SK-N-SH (cell line): ENCODE measurements around the gene TOMM22. TPM values are rescaled to one million over a fixed set of nuclear protein-coding genes. Genes with fewer than 3 reads are reported as not detected.

Source experiments
- CTCF ChIA-PET: fragments of 300-600, 350-600 bp; formaldehyde crosslinking; extraction: SDS; loops from one replicate; lab custom pipeline; 2021; lab: Yijun Ruan, JAX
- POLR2A ChIA-PET: fragments of 350-600 bp; sonication (Branson Sonifier 250); formaldehyde crosslinking; extraction: SDS; loops from one replicate; lab custom pipeline; 2020; ENCODE audit warnings: antibody characterized with exemption, inconsistent platforms; lab: Yijun Ruan, JAX
- DNase-seq: peaks from one replicate; pipeline ENCODE4 v3.0.0; 2012
- H2AFZ ChIP-seq: fragments of 200-600 bp; sonication (generic); 2 replicates; pipeline ENCODE4 v1.8.1; 2016; ENCODE audit warnings: antibody characterized with exemption, mild to moderate bottlenecking, low read depth
- H3F3A ChIP-seq: fragments of 200-600 bp; sonication (generic); replicated peaks from 2 replicates; pipeline ENCODE3; 2016; ENCODE audit warnings: antibody characterized with exemption, mild to moderate bottlenecking; ENCODE audit not compliant: insufficient read depth
- H3K27ac ChIP-seq, 2 experiments: fragments of 200-500 bp in 1 of 2; fragments of 200-600 bp in 1 of 2; sonication (Bioruptor generic) in 1 of 2; sonication (generic), shearing (Covaris generic) in 1 of 2; 2 replicates each; pipeline versions ENCODE4 v1.5.1 to v1.6.1; 2014 to 2016; ENCODE audit warnings: low read depth in 2 of 2, inconsistent platforms in 1 of 2, low read length in 1 of 2, mild to moderate bottlenecking in 1 of 2, mixed read lengths in 1 of 2
- H3K27me3 ChIP-seq: fragments of 200-600 bp; sonication (generic), shearing (Covaris generic); 2 replicates; pipeline ENCODE4 v1.6.1; 2016; ENCODE audit warnings: mixed run types; ENCODE audit not compliant: insufficient read depth
- H3K36me3 ChIP-seq, 2 experiments: fragments of 200-500 bp in 1 of 2; fragments of 200-600 bp in 1 of 2; sonication (Bioruptor generic) in 1 of 2; sonication (generic) in 1 of 2; replicated peaks in 1 of 2; 2 replicates each; pipeline versions ENCODE3 to v1.5.1; 2014 to 2016; ENCODE audit warnings: low read length in 1 of 2, mild to moderate bottlenecking in 1 of 2; ENCODE audit not compliant: insufficient read depth in 2 of 2, control insufficient read depth in 1 of 2
- H3K4me1 ChIP-seq, 2 experiments: fragments of 200-500 bp in 1 of 2; fragments of 200-600 bp in 1 of 2; sonication (Bioruptor generic) in 1 of 2; sonication (generic), shearing (Covaris generic) in 1 of 2; 2 replicates each; pipeline versions ENCODE4 v1.5.1 to v1.6.1; 2014 to 2016; ENCODE audit warnings: low read depth in 1 of 2, low read length in 1 of 2, mixed run types in 1 of 2; ENCODE audit not compliant: insufficient read depth in 2 of 2, control insufficient read depth in 1 of 2
- H3K4me2 ChIP-seq: fragments of 200-600 bp; sonication (generic), shearing (Covaris generic); 2 replicates; pipeline ENCODE4 v1.6.1; 2017; ENCODE audit warnings: mixed run types
- H3K4me3 ChIP-seq, 2 experiments: fragments of 200-500 bp in 1 of 2; fragments of 200-600 bp in 1 of 2; sonication (Bioruptor generic) in 1 of 2; sonication (generic), shearing (Covaris generic) in 1 of 2; 2 replicates each; pipeline versions ENCODE4 v1.5.1 to v1.8.1; 2014 to 2016; ENCODE audit warnings: low read depth in 2 of 2, inconsistent platforms in 1 of 2, low read length in 1 of 2, mild to moderate bottlenecking in 1 of 2, mixed read lengths in 1 of 2, moderate library complexity in 1 of 2
- H3K79me2 ChIP-seq: fragments of 200-600 bp; sonication (generic); 2 replicates; pipeline ENCODE4 v1.8.1; 2017; ENCODE audit warnings: mild to moderate bottlenecking; ENCODE audit not compliant: insufficient read depth
- H3K9ac ChIP-seq: fragments of 200-600 bp; sonication (generic); 2 replicates; pipeline ENCODE4 v1.6.1; 2017; ENCODE audit warnings: mixed run types
- H3K9me2 ChIP-seq: fragments of 200-600 bp; sonication (generic); 2 replicates; pipeline ENCODE4 v1.6.1; 2017; ENCODE audit warnings: mixed run types
- H3K9me3 ChIP-seq: fragments of 200-600 bp; sonication (generic); 2 replicates; pipeline ENCODE4 v1.6.1; 2017; ENCODE audit warnings: mixed run types, mild to moderate bottlenecking, moderate library complexity
- H4K20me1 ChIP-seq: fragments of 200-600 bp; sonication (generic); 2 replicates; pipeline ENCODE4 v1.6.1; 2017; ENCODE audit warnings: mild to moderate bottlenecking, mixed run types; ENCODE audit not compliant: insufficient read depth
- CTCF ChIP-seq: fragments of 200-600 bp; sonication (generic); IDR thresholded peaks from 2 replicates; pipeline ENCODE4 v1.6.1; 2017; ENCODE audit warnings: antibody characterized with exemption, mild to moderate bottlenecking, moderate library complexity
- ELF1 ChIP-seq: IDR thresholded peaks from 2 replicates; pipeline ENCODE4 v1.4.0; 2012
- EZH2phosphoT487 ChIP-seq: fragments of 200-600 bp; sonication (generic); IDR thresholded peaks from 2 replicates; pipeline ENCODE4 v1.6.1; 2017; ENCODE audit warnings: low read depth, mixed run types, mild to moderate bottlenecking, antibody characterized with exemption, moderate library complexity, borderline replicate concordance
- FOSL2 ChIP-seq: IDR thresholded peaks from 2 replicates; pipeline ENCODE4 v1.4.0; 2012; ENCODE audit warnings: low read depth, mild to moderate bottlenecking, moderate library complexity, borderline replicate concordance
- JUND ChIP-seq: IDR thresholded peaks from 2 replicates; pipeline ENCODE4 v1.4.0; 2012
- MAX ChIP-seq: IDR thresholded peaks from 2 replicates; pipeline ENCODE4 v1.4.0; 2012; ENCODE audit warnings: low read depth
- RCOR1 ChIP-seq: fragments of 150-350 bp; IDR thresholded peaks from 2 replicates; pipeline ENCODE4 v1.6.1; 2017; ENCODE audit warnings: antibody characterized with exemption, low read length
- REST ChIP-seq: IDR thresholded peaks from 2 replicates; pipeline ENCODE4 v1.6.1; 2012; ENCODE audit warnings: mild to moderate bottlenecking, low read depth, low read length, moderate library complexity
- RXRA ChIP-seq: IDR thresholded peaks from 2 replicates; pipeline ENCODE4 v1.4.0; 2012; ENCODE audit warnings: low read depth, mild to moderate bottlenecking, borderline replicate concordance
- TEAD4 ChIP-seq: IDR thresholded peaks from 2 replicates; pipeline ENCODE4 v1.4.0; 2012; ENCODE audit warnings: mild to moderate bottlenecking, borderline replicate concordance; ENCODE audit not compliant: insufficient read depth
- USF2 ChIP-seq: fragments of 150-350 bp; IDR thresholded peaks from 2 replicates; pipeline ENCODE4 v1.6.1; 2017; ENCODE audit warnings: antibody characterized with exemption, low read length, low read depth, borderline replicate concordance
- YY1 ChIP-seq: IDR thresholded peaks from 2 replicates; pipeline ENCODE4 v1.4.0; 2012; ENCODE audit warnings: low read depth, mild to moderate bottlenecking
- WGBS: methylation state at CpG from one replicate; pipeline ENCODE4 v1.1.6; 2017; ENCODE audit warnings: low lambda C conversion rate; 5-methylcytosine and 5-hydroxymethylcytosine counted together
- polyA plus RNA-seq, 3 experiments: library from polyadenylated mRNA; depleted of rRNA; stranded (reverse); fragments of >200 nt; gene quantifications; 2 replicates each; pipeline ENCODE4 v1.2.3, GENCODE V29; 2012

Gene TOMM22
- polyA plus RNA-seq, 1 of the 3 experiments (the other 2 are of a cell fraction): 33.1 TPM

- POLR2A ChIA-PET: no interaction called here
- CTCF ChIA-PET: interaction anchor here (0.6 to 1.6 kb wide), 2 partner anchors 12 to 20 kb away, joined by 3 to 4 read pairs; no protein-coding TSS in a partner anchor
Observed at GRCh38 chr22:38712486-38713207, 30.9 kb downstream of the TOMM22 start.

GRCh38 chr22:38713921-38714320 lies 32.2 kb downstream of the TOMM22 start:
- Histone ChIP-seq H3K9ac (no peak overlapping the region), H2AFZ (no peak overlapping the region), H3K4me3 (no peak overlapping the region), H3K4me2 (no peak overlapping the region), H4K20me1 (0 out of 2 replicates have a peak, but pooled peaks cover 4% of the 10 kb centered on the region), H3K9me3 (no peaks in the 10 kb centered on the region), H3K36me3 (peaks cover 0 to 3% of the 10 kb centered on the region in 2 experiments), H3K27ac (no peak overlapping the region), H3F3A (peaks cover 4% of the 10 kb centered on the region), H3K79me2 (peaks cover 63% of the 10 kb centered on the region), H3K27me3 (no peaks in the 10 kb centered on the region), H3K4me1 (no peaks in the 10 kb centered on the region; a peak in 1 of 4 replicates), H3K9me2 (no peaks in the 10 kb centered on the region)
- POLR2A ChIA-PET: no interaction called here
- no peak for TF ChIP-seq USF2
- no peak for TF ChIP-seq ELF1
- TF ChIP-seq FOSL2: no peak
- TF ChIP-seq REST: no peak
- no peak for TF ChIP-seq RXRA
- no peak for TF ChIP-seq YY1
- TF ChIP-seq CTCF: no peak
- TF ChIP-seq TEAD4: no peak
- TF ChIP-seq RCOR1: no peak
- CTCF ChIA-PET: no interaction called here
- DNase-seq: no peak
- WGBS: 98% methylated on average over 7 of the region's 8 CpGs

More at GRCh38 chr22:38712486-38713207, 30.9 kb downstream of the TOMM22 start:
- H3K9me2 ChIP-seq: no peaks in the 10 kb centered on the region
- no peaks in the 10 kb centered on the region; a peak in 1 of 4 replicates for H3K4me1 ChIP-seq
- peaks cover 0 to 3% of the 10 kb centered on the region in 2 experiments for H3K36me3 ChIP-seq
- DNase-seq: no peak
- peaks cover 76% of the 10 kb centered on the region for H3K79me2 ChIP-seq
- no peak overlapping the region for H3K4me3 ChIP-seq
- TF ChIP-seq MAX (no peak), EZH2phosphoT487 (no peak), JUND (no peak)
- H3K27me3 ChIP-seq: no peaks in the 10 kb centered on the region
- no peak overlapping the region for H3K9ac ChIP-seq
- H2AFZ ChIP-seq: no peak overlapping the region
- no peaks in the 10 kb centered on the region for H3K9me3 ChIP-seq
- H3K4me2 ChIP-seq: no peak overlapping the region
- WGBS: 99% methylated on average over 11 of the region's 11 CpGs
- H3F3A ChIP-seq: no peaks in the 10 kb centered on the region
- peaks cover 14% of the 10 kb centered on the region; the same call in 1 of the 2 replicates for H4K20me1 ChIP-seq
- no peak overlapping the region for H3K27ac ChIP-seq
